Liver (tissue), 9 donors: ENCODE results near the gene INSYN2B. TPM values are rescaled to one million over a fixed set of nuclear protein-coding genes. Genes with fewer than 3 reads are reported as not detected.

Source experiments
- DNase-seq: peaks from one replicate; pipeline ENCODE4 v3.0.0-alpha.2; 2017; ENCODE audit warnings: low spot score
- H3K27ac ChIP-seq, 2 donors: one replicate each; pipeline ENCODE4 v1.7.0; 2013; ENCODE audit warnings: inconsistent platforms in 2 of 2, low read length in 2 of 2, control low read depth in 1 of 2, low read depth in 1 of 2, mild to moderate bottlenecking in 1 of 2
- H3K27me3 ChIP-seq, 4 donors: one replicate each; pipeline versions ENCODE4 v1.6.1 to v1.7.0; 2013; ENCODE audit warnings: low read length in 3 of 4, inconsistent platforms in 1 of 4, mild to moderate bottlenecking in 1 of 4, moderate library complexity in 1 of 4; ENCODE audit not compliant: control insufficient read depth in 4 of 4, insufficient read depth in 4 of 4
- H3K36me3 ChIP-seq, 4 donors: one replicate each; pipeline versions ENCODE4 v1.6.1 to v1.7.0; 2013; ENCODE audit warnings: low read length in 3 of 4, mild to moderate bottlenecking in 3 of 4, low read depth in 1 of 4, moderate library complexity in 1 of 4; ENCODE audit not compliant: control insufficient read depth in 4 of 4, insufficient read depth in 3 of 4
- H3K4me1 ChIP-seq, 4 donors: one replicate each; pipeline versions ENCODE4 v1.6.1 to v1.7.0; 2013; ENCODE audit warnings: low read length in 3 of 4, mild to moderate bottlenecking in 3 of 4, moderate library complexity in 1 of 4; ENCODE audit not compliant: control insufficient read depth in 4 of 4, insufficient read depth in 4 of 4
- H3K4me3 ChIP-seq, 3 donors: one replicate each; pipeline versions ENCODE4 v1.6.1 to v1.7.0; 2013; ENCODE audit warnings: low read length in 3 of 3, control low read depth in 1 of 3, low read depth in 1 of 3, mild to moderate bottlenecking in 1 of 3
- H3K9ac ChIP-seq, 2 donors: one replicate each; pipeline ENCODE4 v1.7.0; 2013; ENCODE audit warnings: low read length in 2 of 2, mild to moderate bottlenecking in 2 of 2, moderate library complexity in 2 of 2, control low read depth in 1 of 2, low read depth in 1 of 2
- H3K9me3 ChIP-seq, 4 donors: one replicate each; pipeline versions ENCODE4 v1.6.1 to v1.7.0; 2013; ENCODE audit warnings: low read length in 3 of 4; ENCODE audit not compliant: control insufficient read depth in 4 of 4
- CTCF ChIP-seq: fragments of 150-350 bp; IDR thresholded peaks from 2 replicates; pipeline ENCODE4 v1.5.1; 2017; ENCODE audit warnings: improper control_type of control experiment, low read depth, low read length; ENCODE audit not compliant: missing input control
- EGR1 ChIP-seq, 2 donors: IDR thresholded peaks; 2 replicates each; pipeline ENCODE4 v1.6.1; 2016 to 2018; ENCODE audit warnings: antibody characterized with exemption in 2 of 2, low read depth in 2 of 2
- FOXA1 ChIP-seq: IDR thresholded peaks from 2 replicates; pipeline ENCODE4 v1.6.1; 2016; ENCODE audit warnings: antibody characterized with exemption
- FOXA2 ChIP-seq: IDR thresholded peaks from 2 replicates; pipeline ENCODE4 v1.6.1; 2016; ENCODE audit warnings: antibody characterized with exemption
- GABPA ChIP-seq, 2 donors: IDR thresholded peaks in 1 of 2; conservative IDR thresholded peaks in 1 of 2; 2 replicates each; pipeline ENCODE4 v1.6.1; 2016; ENCODE audit warnings: antibody characterized with exemption in 2 of 2, mild to moderate bottlenecking in 1 of 2, moderate library complexity in 1 of 2
- HNF4A ChIP-seq, 2 donors: conservative IDR thresholded peaks; 2 replicates each; pipeline ENCODE4 v1.6.1; 2016; ENCODE audit warnings: antibody characterized with exemption in 2 of 2, mild to moderate bottlenecking in 2 of 2
- HNF4G ChIP-seq: IDR thresholded peaks from 2 replicates; pipeline ENCODE4 v1.6.1; 2016; ENCODE audit warnings: antibody characterized with exemption
- JUND ChIP-seq, 2 donors: IDR thresholded peaks; 2 replicates each; pipeline ENCODE4 v1.6.1; 2016; ENCODE audit warnings: antibody characterized with exemption in 2 of 2
- MAX ChIP-seq: IDR thresholded peaks from 2 replicates; pipeline ENCODE4 v1.6.1; 2016; ENCODE audit warnings: antibody characterized with exemption
- NR2F2 ChIP-seq: IDR thresholded peaks from 2 replicates; pipeline ENCODE4 v1.6.1; 2016; ENCODE audit warnings: antibody characterized with exemption
- RAD21 ChIP-seq, 2 donors: IDR thresholded peaks; 2 replicates each; pipeline ENCODE4 v1.6.1; 2016; ENCODE audit warnings: antibody characterized with exemption in 2 of 2, mild to moderate bottlenecking in 2 of 2
- REST ChIP-seq: IDR thresholded peaks from 2 replicates; pipeline ENCODE4 v1.6.1; 2016; ENCODE audit warnings: antibody characterized with exemption, mild to moderate bottlenecking
- RXRA ChIP-seq, 2 donors: IDR thresholded peaks; 2 replicates each; pipeline ENCODE4 v1.6.1; 2017 to 2018; ENCODE audit warnings: antibody characterized with exemption in 2 of 2, mild to moderate bottlenecking in 1 of 2
- SP1 ChIP-seq: IDR thresholded peaks from 2 replicates; pipeline ENCODE4 v1.6.1; 2018; ENCODE audit warnings: antibody characterized with exemption, mild to moderate bottlenecking
- TAF1 ChIP-seq: conservative IDR thresholded peaks from 2 replicates; pipeline ENCODE4 v1.6.1; 2016; ENCODE audit warnings: antibody characterized with exemption, mild to moderate bottlenecking
- YY1 ChIP-seq: IDR thresholded peaks from 2 replicates; pipeline ENCODE4 v1.6.1; 2016; ENCODE audit warnings: antibody characterized with exemption, mild to moderate bottlenecking
- WGBS: extraction: QIAGEN DNeasy Blood & Tissue Kit; methylation state at CpG from one replicate; pipeline ENCODE4 v1.1.7; 2013; 5-methylcytosine and 5-hydroxymethylcytosine counted together
- polyA plus RNA-seq, 2 donors: library from polyadenylated mRNA; stranded (reverse) in 1 of 2; unstranded in 1 of 2; fragments of 200-250 nt in 1 of 2; fragments of >200 nt in 1 of 2; fragmentation: Nextera tagmentation in 1 of 2; extraction: Ambion mirVana in 1 of 2; gene quantifications; one replicate each; pipeline versions ENCODE4 v1.2.1 to v1.2.3, GENCODE V29; 2013 to 2015
- total RNA-seq, 2 donors: library from RNA; depleted of rRNA; stranded (reverse); fragments of >200 nt; gene quantifications; one replicate each; pipeline ENCODE4 v1.2.3, GENCODE V29; 2014
- TF ChIP-seq, protein P1 (sequence below): IDR thresholded peaks from 2 replicates; pipeline ENCODE4 v1.6.1; 2016; ENCODE audit warnings: antibody characterized with exemption
- TF ChIP-seq, protein P2 (sequence below): IDR thresholded peaks from 2 replicates; pipeline ENCODE4 v1.6.1; 2016; ENCODE audit warnings: antibody characterized with exemption
- donor health status: healthy.
- donor health status: healthy.
- donor health status: healthy.
- donor health status: healthy.
- donor health status: healthy.

Gene INSYN2B
- total and polyA plus RNA-seq, 4 donors = 0.08 to 0.33 (median 0.13) TPM; not detected in 1

DNA sequence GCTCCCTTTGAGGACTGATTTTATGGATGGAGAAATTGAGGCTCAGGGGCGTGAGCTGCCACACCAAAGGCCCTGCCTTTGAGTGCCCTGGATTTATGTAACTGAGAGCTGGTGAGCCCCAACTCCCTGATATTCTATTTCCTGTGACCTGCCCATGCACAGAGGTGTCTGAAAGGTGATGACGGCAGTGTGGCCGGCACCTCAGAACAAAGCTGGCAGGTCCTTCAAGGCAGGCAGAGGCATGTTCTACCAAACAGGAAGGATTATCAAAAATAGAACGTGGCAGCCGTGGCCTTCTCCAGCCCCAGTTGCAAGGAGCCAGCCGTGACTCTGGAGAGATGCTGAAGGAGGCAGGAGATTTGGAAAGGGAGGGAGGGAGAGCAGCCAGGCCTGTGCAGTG lies 36.2 kb downstream of the INSYN2B start:
- Histone ChIP-seq H3K36me3 (no peaks in the 10 kb centered on the region), H3K4me1 (no peaks in the 10 kb centered on the region), H3K4me3 (no peak overlapping the region), H3K27me3 (no peaks in the 10 kb centered on the region), H3K9me3 (no peaks in the 10 kb centered on the region), H3K27ac (no peak overlapping the region), H3K9ac (no peak overlapping the region)
- DNase-seq = no peak
- no peak for TF ChIP-seq MAX
- no peak for TF ChIP-seq JUND (IDR thresholded peaks at IDR 0.05)
- no peak for TF ChIP-seq SP1
- TF ChIP-seq CTCF = no peak
- TF ChIP-seq YY1 = no peak
- no peak for TF ChIP-seq HNF4G
- TF ChIP-seq REST = no peak
- TF ChIP-seq RAD21 (IDR thresholded peaks at IDR 0.05) = no peak
- no peak for TF ChIP-seq FOXA1
- TF ChIP-seq, protein P1, sequence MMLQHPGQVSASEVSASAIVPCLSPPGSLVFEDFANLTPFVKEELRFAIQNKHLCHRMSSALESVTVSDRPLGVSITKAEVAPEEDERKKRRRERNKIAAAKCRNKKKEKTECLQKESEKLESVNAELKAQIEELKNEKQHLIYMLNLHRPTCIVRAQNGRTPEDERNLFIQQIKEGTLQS = no peak
- TF ChIP-seq, protein P2, sequence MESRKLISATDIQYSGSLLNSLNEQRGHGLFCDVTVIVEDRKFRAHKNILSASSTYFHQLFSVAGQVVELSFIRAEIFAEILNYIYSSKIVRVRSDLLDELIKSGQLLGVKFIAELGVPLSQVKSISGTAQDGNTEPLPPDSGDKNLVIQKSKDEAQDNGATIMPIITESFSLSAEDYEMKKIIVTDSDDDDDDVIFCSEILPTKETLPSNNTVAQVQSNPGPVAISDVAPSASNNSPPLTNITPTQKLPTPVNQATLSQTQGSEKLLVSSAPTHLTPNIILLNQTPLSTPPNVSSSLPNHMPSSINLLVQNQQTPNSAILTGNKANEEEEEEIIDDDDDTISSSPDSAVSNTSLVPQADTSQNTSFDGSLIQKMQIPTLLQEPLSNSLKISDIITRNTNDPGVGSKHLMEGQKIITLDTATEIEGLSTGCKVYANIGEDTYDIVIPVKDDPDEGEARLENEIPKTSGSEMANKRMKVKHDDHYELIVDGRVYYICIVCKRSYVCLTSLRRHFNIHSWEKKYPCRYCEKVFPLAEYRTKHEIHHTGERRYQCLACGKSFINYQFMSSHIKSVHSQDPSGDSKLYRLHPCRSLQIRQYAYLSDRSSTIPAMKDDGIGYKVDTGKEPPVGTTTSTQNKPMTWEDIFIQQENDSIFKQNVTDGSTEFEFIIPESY = no peak
- TF ChIP-seq EGR1 (IDR thresholded peaks at IDR 0.05; ENCODE audit: low read depth in 2 of 2) = no peak
- no peak for TF ChIP-seq NR2F2
- TF ChIP-seq GABPA (IDR thresholded peaks at IDR 0.05 in 1 of 2, conservative IDR thresholded peaks at IDR 0.05 in 1 of 2) = no peak
- no peak for TF ChIP-seq RXRA (IDR thresholded peaks at IDR 0.05)
- no peak for TF ChIP-seq TAF1
- no peak for TF ChIP-seq FOXA2
- 76% methylated on average over 6 of the region's 6 CpGs for WGBS

DNA sequence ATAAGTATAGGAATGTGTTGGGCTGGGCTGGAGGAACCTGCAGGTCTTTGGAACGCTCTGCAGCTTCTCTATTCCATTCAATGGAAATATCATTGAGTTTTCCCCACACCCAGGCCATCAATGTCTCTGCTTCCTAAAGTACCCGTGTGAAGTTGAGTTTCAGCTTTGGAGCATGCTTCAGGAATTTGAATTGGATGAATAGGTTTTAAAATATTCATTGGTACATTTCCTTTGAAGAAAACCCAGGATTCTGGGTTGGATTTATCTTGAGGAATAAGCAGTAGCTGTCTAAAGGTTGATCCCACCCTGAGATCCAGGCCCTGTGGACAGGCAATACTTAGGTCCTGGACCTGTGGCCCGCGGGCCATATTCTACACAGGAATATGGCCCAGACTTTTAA lies 37.3 kb downstream of the INSYN2B start:
- no peak overlapping the region for H3K4me3 ChIP-seq
- WGBS = 82% methylated on average over 4 of the region's 4 CpGs
- no peaks in the 10 kb centered on the region for H3K9me3 ChIP-seq
- TF ChIP-seq REST (no peak), GABPA (IDR thresholded peaks at IDR 0.05 in 1 of 2, conservative IDR thresholded peaks at IDR 0.05 in 1 of 2) (no peak), JUND (IDR thresholded peaks at IDR 0.05) (no peak), EGR1 (IDR thresholded peaks at IDR 0.05; ENCODE audit: low read depth in 2 of 2) (no peak), HNF4A (conservative IDR thresholded peaks at IDR 0.05) (no peak), FOXA2 (no peak), HNF4G (no peak), SP1 (no peak), RXRA (IDR thresholded peaks at IDR 0.05) (no peak), NR2F2 (no peak), YY1 (no peak), RAD21 (IDR thresholded peaks at IDR 0.05) (no peak), MAX (no peak), TAF1 (no peak)
- TF ChIP-seq, protein P2 = no peak

More for the DNA sequence above, 37.3 kb downstream of the INSYN2B start:
- DNase-seq = no peak
- Histone ChIP-seq H3K36me3 (no peaks in the 10 kb centered on the region), H3K27ac (no peak overlapping the region), H3K4me1 (no peaks in the 10 kb centered on the region), H3K9ac (no peak overlapping the region), H3K27me3 (no peaks in the 10 kb centered on the region)
